ENCODE data around the gene DNAJC24. TPM values are rescaled to one million over a fixed set of nuclear protein-coding genes. Genes with fewer than 3 reads are reported as not detected.

Gene DNAJC24
- total RNA-seq, 2 experiments from 2014 or later: 21.3 to 22.7 TPM

- ChIA-PET CTCF (no interaction called here), POLR2A (no interaction called here)
Observed at GRCh38 chr11:31477528-31478222, 108.0 kb downstream of the DNAJC24 start.

GRCh38 chr11:31478223-31478590 is 108.5 kb downstream of the DNAJC24 start:
- CTCF ChIA-PET: no interaction called here
- POLR2A ChIA-PET: no interaction called here

GRCh38 chr11:31479066-31479465 is 109.4 kb downstream of the DNAJC24 start:
- ChIA-PET CTCF (no interaction called here), POLR2A (no interaction called here)

- POLR2A ChIA-PET: no interaction called here
- CTCF ChIA-PET: no interaction called here
Observed at GRCh38 chr11:31480930-31481329, 111.3 kb downstream of the DNAJC24 start.

Other genes with a start within 250 kb of the DNAJC24 start
- under 1 TPM; 0.21 to 0.27 TPM for gene DCDC1, start 121 bp upstream of the DNAJC24 start, total RNA-seq
- 10 to 100 TPM; 28.8 to 29.4 TPM for gene IMMP1L, start 139.8 kb downstream of the DNAJC24 start, total RNA-seq
- gene ELP4, start 139.9 kb downstream of the DNAJC24 start, total RNA-seq: 10 to 100 TPM; 21.4 to 24.8 TPM